Measurements from ENCODE around the gene IL22RA1.
A peak's percentile ranks its signal among the peaks of the same experiment; 100 is the strongest.

IL22RA1 gene

GRCh38 chr1:24165500-24165899 is 22.6 kb upstream of the IL22RA1 start:
- no peak for DNase-seq (ENCODE audit: low read depth)

GRCh38 chr1:24164004-24164403 is 21.1 kb upstream of the IL22RA1 start:
- DNase-seq (ENCODE audit: low read depth) = no peak

- DNase-seq (ENCODE audit: low read depth) = no peak
These were observed 19.3 kb upstream of the IL22RA1 start for GRCh38 chr1:24162201-24162600.

- DNase-seq (ENCODE audit: low read depth) = no peak
These were observed 18.3 kb upstream of the IL22RA1 start for GRCh38 chr1:24161270-24161669.

GRCh38 chr1:24159366-24159765 is 16.4 kb upstream of the IL22RA1 start:
- DNase-seq (ENCODE audit: low read depth) = no peak

- no peak for DNase-seq (ENCODE audit: low read depth)
These were observed 15.1 kb upstream of the IL22RA1 start for GRCh38 chr1:24157918-24158481.

- DNase-seq (ENCODE audit: low read depth) = no peak
These were observed 13.8 kb upstream of the IL22RA1 start for GRCh38 chr1:24156542-24157260.

GRCh38 chr1:24155011-24155782 is 12.3 kb upstream of the IL22RA1 start:
- DNase-seq (ENCODE audit: low read depth) = no peak

GRCh38 chr1:24154215-24154614 is 11.3 kb upstream of the IL22RA1 start:
- DNase-seq (ENCODE audit: low read depth) = no peak

- DNase-seq (ENCODE audit: low read depth) = no peak
These were observed 9.9 kb upstream of the IL22RA1 start for GRCh38 chr1:24152631-24153494.

GRCh38 chr1:24151175-24151533 is 8.2 kb upstream of the IL22RA1 start:
- DNase-seq (ENCODE audit: low read depth) = no peak

GRCh38 chr1:24150234-24151174 is 7.6 kb upstream of the IL22RA1 start:
- DNase-seq (ENCODE audit: low read depth) = peak; percentile 82

GRCh38 chr1:24149866-24150233 is 6.9 kb upstream of the IL22RA1 start:
- peak; percentile 36 for DNase-seq (ENCODE audit: low read depth)

- no peak for DNase-seq (ENCODE audit: low read depth)
These were observed 4.9 kb upstream of the IL22RA1 start for GRCh38 chr1:24147816-24148215.

GRCh38 chr1:24147194-24147593 is 4.3 kb upstream of the IL22RA1 start:
- no peak for DNase-seq (ENCODE audit: low read depth)

- no peak for DNase-seq (ENCODE audit: low read depth)
These were observed 1.5 kb downstream of the IL22RA1 start for GRCh38 chr1:24141311-24141997.

- DNase-seq (ENCODE audit: low read depth) = no peak
These were observed 2.2 kb downstream of the IL22RA1 start for GRCh38 chr1:24140741-24141181.

GRCh38 chr1:24139841-24140425 is 3.0 kb downstream of the IL22RA1 start:
- DNase-seq (ENCODE audit: low read depth) = no peak

GRCh38 chr1:24139222-24139489 is 3.8 kb downstream of the IL22RA1 start:
- DNase-seq (ENCODE audit: low read depth) = no peak

- no peak for DNase-seq (ENCODE audit: low read depth)
These were observed 4.3 kb downstream of the IL22RA1 start for GRCh38 chr1:24138476-24139221.
